ENCODE data around the gene POFUT2. TPM values are rescaled to one million over a fixed set of nuclear protein-coding genes. Genes with fewer than 3 reads are reported as not detected.

The POFUT2 gene
- polyA plus RNA-seq, 1 donor from 2014 or later, result 25.4 TPM

DNA sequence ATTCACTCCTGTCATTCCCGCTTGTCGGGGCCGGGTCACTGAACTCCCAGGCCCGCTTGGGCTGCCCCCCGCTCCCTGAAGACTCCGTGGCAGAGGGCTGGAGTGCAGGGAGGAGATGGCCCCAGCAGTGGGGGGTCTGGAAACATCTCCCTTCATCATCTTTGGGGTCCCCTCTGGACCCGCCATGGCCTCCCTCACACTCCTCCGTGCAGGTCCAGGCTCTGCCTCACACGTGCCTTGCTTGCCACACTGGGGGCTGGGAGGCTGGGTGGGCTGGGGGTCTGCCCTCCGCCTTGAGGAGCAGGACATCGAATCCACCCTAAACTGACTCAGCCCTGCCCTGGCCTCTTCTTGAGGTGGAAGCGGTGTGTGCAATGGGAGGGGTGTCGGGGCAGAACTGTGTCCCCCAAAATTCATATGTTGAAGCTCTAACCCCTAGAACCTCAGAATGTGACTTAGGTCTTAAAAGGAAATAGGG, 35.2 kb downstream of the POFUT2 start:
- Histone ChIP-seq H2AFZ (ENCODE audit: low read depth, low read length) (no peak overlapping the region), H3K27ac (ENCODE audit: low read length) (no peak overlapping the region), H3K36me3 (ENCODE audit: insufficient read depth, low read length) (no peaks in the 10 kb centered on the region), H3K79me2 (replicated peaks; ENCODE audit: insufficient read depth, low read length) (no peaks in the 10 kb centered on the region), H3K9me2 (ENCODE audit: insufficient read depth, low read length) (no peaks in the 10 kb centered on the region), H3K4me2 (ENCODE audit: low read length) (no peak overlapping the region), H3K9ac (ENCODE audit: low read length) (no peak overlapping the region), H3K9me3 (ENCODE audit: low read length) (no peaks in the 10 kb centered on the region), H3F3A (ENCODE audit: insufficient read depth, low read length, poor library complexity, severe bottlenecking) (no peaks in the 10 kb centered on the region), H4K20me1 (ENCODE audit: insufficient read depth) (no peaks in the 10 kb centered on the region), H3K4me3 (ENCODE audit: low read length) (no peak overlapping the region), H3K27me3 (ENCODE audit: insufficient read depth, low read depth, low read length) (no peaks in the 10 kb centered on the region)
- no peak for TF ChIP-seq EZH2 (IDR thresholded peaks at IDR 0.05; ENCODE audit: borderline replicate concordance, insufficient read depth, low read length, poor library complexity, severe bottlenecking)
- TF ChIP-seq, protein P1, sequence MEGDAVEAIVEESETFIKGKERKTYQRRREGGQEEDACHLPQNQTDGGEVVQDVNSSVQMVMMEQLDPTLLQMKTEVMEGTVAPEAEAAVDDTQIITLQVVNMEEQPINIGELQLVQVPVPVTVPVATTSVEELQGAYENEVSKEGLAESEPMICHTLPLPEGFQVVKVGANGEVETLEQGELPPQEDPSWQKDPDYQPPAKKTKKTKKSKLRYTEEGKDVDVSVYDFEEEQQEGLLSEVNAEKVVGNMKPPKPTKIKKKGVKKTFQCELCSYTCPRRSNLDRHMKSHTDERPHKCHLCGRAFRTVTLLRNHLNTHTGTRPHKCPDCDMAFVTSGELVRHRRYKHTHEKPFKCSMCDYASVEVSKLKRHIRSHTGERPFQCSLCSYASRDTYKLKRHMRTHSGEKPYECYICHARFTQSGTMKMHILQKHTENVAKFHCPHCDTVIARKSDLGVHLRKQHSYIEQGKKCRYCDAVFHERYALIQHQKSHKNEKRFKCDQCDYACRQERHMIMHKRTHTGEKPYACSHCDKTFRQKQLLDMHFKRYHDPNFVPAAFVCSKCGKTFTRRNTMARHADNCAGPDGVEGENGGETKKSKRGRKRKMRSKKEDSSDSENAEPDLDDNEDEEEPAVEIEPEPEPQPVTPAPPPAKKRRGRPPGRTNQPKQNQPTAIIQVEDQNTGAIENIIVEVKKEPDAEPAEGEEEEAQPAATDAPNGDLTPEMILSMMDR (IDR thresholded peaks at IDR 0.05; ENCODE audit: poor library complexity, severe bottlenecking), result no peak
- no peak for TF ChIP-seq EP300 (conservative IDR thresholded peaks at IDR 0.05; ENCODE audit: poor library complexity, severe bottlenecking)
- TF ChIP-seq, protein P2, sequence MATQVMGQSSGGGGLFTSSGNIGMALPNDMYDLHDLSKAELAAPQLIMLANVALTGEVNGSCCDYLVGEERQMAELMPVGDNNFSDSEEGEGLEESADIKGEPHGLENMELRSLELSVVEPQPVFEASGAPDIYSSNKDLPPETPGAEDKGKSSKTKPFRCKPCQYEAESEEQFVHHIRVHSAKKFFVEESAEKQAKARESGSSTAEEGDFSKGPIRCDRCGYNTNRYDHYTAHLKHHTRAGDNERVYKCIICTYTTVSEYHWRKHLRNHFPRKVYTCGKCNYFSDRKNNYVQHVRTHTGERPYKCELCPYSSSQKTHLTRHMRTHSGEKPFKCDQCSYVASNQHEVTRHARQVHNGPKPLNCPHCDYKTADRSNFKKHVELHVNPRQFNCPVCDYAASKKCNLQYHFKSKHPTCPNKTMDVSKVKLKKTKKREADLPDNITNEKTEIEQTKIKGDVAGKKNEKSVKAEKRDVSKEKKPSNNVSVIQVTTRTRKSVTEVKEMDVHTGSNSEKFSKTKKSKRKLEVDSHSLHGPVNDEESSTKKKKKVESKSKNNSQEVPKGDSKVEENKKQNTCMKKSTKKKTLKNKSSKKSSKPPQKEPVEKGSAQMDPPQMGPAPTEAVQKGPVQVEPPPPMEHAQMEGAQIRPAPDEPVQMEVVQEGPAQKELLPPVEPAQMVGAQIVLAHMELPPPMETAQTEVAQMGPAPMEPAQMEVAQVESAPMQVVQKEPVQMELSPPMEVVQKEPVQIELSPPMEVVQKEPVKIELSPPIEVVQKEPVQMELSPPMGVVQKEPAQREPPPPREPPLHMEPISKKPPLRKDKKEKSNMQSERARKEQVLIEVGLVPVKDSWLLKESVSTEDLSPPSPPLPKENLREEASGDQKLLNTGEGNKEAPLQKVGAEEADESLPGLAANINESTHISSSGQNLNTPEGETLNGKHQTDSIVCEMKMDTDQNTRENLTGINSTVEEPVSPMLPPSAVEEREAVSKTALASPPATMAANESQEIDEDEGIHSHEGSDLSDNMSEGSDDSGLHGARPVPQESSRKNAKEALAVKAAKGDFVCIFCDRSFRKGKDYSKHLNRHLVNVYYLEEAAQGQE (IDR thresholded peaks at IDR 0.05; ENCODE audit: borderline replicate concordance), result no peak
- no peak for TF ChIP-seq POLR2AphosphoS5 (IDR thresholded peaks at IDR 0.05)
- TF ChIP-seq RAD21 (conservative IDR thresholded peaks at IDR 0.05), result no peak
- no peak for TF ChIP-seq SMC3 (conservative IDR thresholded peaks at IDR 0.05; ENCODE audit: poor library complexity)
- no peak for TF ChIP-seq MXI1 (conservative IDR thresholded peaks at IDR 0.05; ENCODE audit: poor library complexity, severe bottlenecking)
- TF ChIP-seq TAF1 (IDR thresholded peaks at IDR 0.05; ENCODE audit: low read depth), result no peak

DNA sequence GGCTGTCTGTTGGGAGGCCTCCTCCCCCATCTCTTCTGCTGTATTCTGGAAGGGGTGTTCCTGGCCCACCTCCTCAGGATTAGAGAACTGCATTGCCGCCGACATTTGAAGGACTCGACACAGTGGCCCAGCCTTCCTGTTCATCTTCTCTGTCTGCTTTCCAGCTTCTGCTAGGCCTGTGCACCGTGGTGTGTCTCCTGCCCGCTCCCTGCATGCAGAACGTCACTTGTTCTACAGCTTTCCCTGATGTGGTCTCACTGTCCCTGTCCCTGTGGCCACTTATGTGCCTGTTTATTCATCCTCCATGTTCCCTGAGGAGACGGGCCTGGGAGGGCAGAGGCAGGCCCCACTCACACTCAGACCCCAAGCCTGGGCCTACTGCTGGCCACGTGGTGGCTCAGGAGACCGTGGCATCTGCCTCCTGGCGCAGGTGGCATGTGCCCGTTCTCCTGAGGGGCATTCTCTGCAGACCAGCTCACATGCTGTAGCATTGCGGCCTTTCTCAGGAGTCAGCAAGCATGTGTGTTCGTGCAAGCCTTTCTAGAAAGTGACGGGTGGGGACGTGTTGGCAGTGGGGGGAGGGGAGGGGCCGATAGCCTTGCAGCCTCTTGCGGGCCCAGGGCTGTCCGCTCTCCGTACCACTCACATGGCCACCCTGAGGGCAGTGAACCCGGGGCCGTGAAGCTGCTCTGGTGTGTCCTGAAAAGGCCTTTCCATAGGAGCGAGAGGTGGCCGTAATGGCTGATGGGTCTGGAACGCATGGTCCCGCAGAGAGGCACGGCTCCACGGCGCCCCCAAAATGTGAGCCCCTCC, 35.9 kb downstream of the POFUT2 start:
- H3K9ac ChIP-seq (ENCODE audit: low read length), result no peak overlapping the region
- H3K4me2 ChIP-seq (ENCODE audit: low read length), result no peak overlapping the region
- no peaks in the 10 kb centered on the region for H3K9me3 ChIP-seq (ENCODE audit: low read length)
- no peak overlapping the region for H3K27ac ChIP-seq (ENCODE audit: low read length)
- H3F3A ChIP-seq (ENCODE audit: insufficient read depth, low read length, poor library complexity, severe bottlenecking), result no peaks in the 10 kb centered on the region
- no peaks in the 10 kb centered on the region for H3K9me2 ChIP-seq (ENCODE audit: insufficient read depth, low read length)
- no peaks in the 10 kb centered on the region for H3K27me3 ChIP-seq (ENCODE audit: insufficient read depth, low read depth, low read length)
- no peaks in the 10 kb centered on the region for H3K36me3 ChIP-seq (ENCODE audit: insufficient read depth, low read length)
- no peaks in the 10 kb centered on the region for H3K79me2 ChIP-seq (replicated peaks; ENCODE audit: insufficient read depth, low read length)
- no peak overlapping the region for H3K4me3 ChIP-seq (ENCODE audit: low read length)
- no peak for TF ChIP-seq EP300 (conservative IDR thresholded peaks at IDR 0.05; ENCODE audit: poor library complexity, severe bottlenecking)
- TF ChIP-seq RAD21 (conservative IDR thresholded peaks at IDR 0.05), result no peak
- TF ChIP-seq EZH2 (IDR thresholded peaks at IDR 0.05; ENCODE audit: borderline replicate concordance, insufficient read depth, low read length, poor library complexity, severe bottlenecking), result no peak
- no peak for TF ChIP-seq TAF1 (IDR thresholded peaks at IDR 0.05; ENCODE audit: low read depth)
- TF ChIP-seq, protein P1 (IDR thresholded peaks at IDR 0.05; ENCODE audit: poor library complexity, severe bottlenecking), result no peak
- H2AFZ ChIP-seq (ENCODE audit: low read depth, low read length), result no peak overlapping the region
- no peaks in the 10 kb centered on the region for H4K20me1 ChIP-seq (ENCODE audit: insufficient read depth)
